PC-3 (cell line): ENCODE results near the gene PARN.
"Not testable (repeated sequence)": the region's sequence is repeated elsewhere in the genome, so short reads cannot be mapped to it uniquely, and the experiment has no call there.

Experiments
- EZH2 ChIP-seq: fragments of 300-600 bp; sonication (generic); IDR thresholded peaks from one replicate; pipeline ENCODE4 v1.6.1; 2017; ENCODE audit warnings: antibody characterized with exemption, mild to moderate bottlenecking, low read length; ENCODE audit not compliant: unreplicated experiment
- EZH2phosphoT487 ChIP-seq: fragments of 300-600 bp; sonication (generic); IDR thresholded peaks from 2 replicates; pipeline ENCODE4 v1.6.1; 2018; ENCODE audit warnings: mild to moderate bottlenecking, antibody characterized with exemption, low read length, borderline replicate concordance
- TF ChIP-seq, protein P1 (sequence below): fragments of 300-600 bp; sonication (generic); conservative IDR thresholded peaks from 2 replicates; pipeline ENCODE4 v1.5.1; 2017; ENCODE audit warnings: antibody characterized with exemption, low read depth, mild to moderate bottlenecking, low read length

DNA sequence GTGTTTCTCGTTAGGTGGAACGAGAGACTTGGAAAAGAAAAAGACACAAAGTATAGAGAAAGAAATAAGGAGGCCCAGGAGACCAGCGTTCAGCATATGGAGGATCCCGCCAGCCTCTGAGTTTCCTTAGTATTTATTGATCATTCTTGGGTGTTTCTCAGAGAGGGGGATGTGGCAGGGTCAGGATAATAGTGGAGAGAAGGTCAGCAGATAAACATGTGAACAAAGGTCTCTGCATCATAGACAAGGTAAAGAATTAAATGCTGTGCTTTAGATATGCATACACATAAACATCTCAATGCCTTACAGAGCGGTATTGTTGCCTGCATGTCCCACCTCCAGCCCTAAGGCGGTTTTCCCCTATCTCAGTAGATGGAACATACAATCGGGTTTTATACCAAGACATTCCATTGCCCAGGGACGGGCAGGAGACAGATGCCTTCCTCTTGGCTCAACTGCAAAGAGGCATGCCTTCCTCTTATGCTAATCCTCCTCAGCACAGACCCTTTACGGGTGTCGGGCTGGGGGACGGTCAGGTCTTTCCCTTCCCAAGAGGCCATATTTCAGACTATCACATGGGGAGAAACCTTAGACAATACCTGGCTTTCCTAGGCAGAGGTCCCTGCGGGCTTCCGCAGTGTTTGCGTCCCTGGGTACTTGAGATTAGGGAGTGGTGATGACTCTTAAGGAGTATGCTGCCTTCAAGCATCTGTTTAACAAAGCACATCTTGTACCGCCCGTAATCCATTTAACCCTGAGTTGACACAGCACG lies 6.3 kb upstream of the PARN start:
- not testable (repeated sequence) for TF ChIP-seq EZH2, EZH2phosphoT487
- TF ChIP-seq, protein P1, sequence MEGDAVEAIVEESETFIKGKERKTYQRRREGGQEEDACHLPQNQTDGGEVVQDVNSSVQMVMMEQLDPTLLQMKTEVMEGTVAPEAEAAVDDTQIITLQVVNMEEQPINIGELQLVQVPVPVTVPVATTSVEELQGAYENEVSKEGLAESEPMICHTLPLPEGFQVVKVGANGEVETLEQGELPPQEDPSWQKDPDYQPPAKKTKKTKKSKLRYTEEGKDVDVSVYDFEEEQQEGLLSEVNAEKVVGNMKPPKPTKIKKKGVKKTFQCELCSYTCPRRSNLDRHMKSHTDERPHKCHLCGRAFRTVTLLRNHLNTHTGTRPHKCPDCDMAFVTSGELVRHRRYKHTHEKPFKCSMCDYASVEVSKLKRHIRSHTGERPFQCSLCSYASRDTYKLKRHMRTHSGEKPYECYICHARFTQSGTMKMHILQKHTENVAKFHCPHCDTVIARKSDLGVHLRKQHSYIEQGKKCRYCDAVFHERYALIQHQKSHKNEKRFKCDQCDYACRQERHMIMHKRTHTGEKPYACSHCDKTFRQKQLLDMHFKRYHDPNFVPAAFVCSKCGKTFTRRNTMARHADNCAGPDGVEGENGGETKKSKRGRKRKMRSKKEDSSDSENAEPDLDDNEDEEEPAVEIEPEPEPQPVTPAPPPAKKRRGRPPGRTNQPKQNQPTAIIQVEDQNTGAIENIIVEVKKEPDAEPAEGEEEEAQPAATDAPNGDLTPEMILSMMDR: not testable (repeated sequence)
